H1 (cell line): ENCODE data around the gene RPL36AL. TPM values are rescaled to one million over a fixed set of nuclear protein-coding genes. Genes with fewer than 3 reads are reported as not detected.

Experiments
- CTCF ChIA-PET: fragments of 300-600 bp; sonication (Branson Sonifier 250); formaldehyde crosslinking; loops from one replicate; lab custom pipeline; 2021; ENCODE audit not compliant: partially characterized antibody; lab: Charles Lee
- POLR2A ChIA-PET: fragments of 300-600 bp; sonication (Branson Sonifier 250); formaldehyde crosslinking; loops from one replicate; lab custom pipeline; 2021; ENCODE audit warnings: inconsistent platforms; ENCODE audit not compliant: partially characterized antibody; lab: Charles Lee
- DNase-seq, 2 experiments: peaks; one replicate each; pipeline versions ENCODE4 v3.0.0 to v3.0.0-alpha.2; 2010 to 2022; ENCODE audit warnings: low spot score in 2 of 2, low read depth in 1 of 2, mixed read lengths in 1 of 2
- FAIRE-seq: peaks from 2 replicates; lab custom pipeline; 2011; peaks lifted over from hg19 to GRCh38; lab: Jason Lieb, UNC
- H2AFZ ChIP-seq: 2 replicates; pipeline ENCODE4 v1.8.1; 2012; ENCODE audit warnings: low read length, inconsistent platforms
- H2AK5ac ChIP-seq: 2 replicates; pipeline ENCODE4 v1.6.1; 2013; ENCODE audit warnings: low read depth, low read length
- H2BK120ac ChIP-seq: replicated peaks from 2 replicates; pipeline ENCODE3; 2013; ENCODE audit warnings: low read depth, low read length, inconsistent platforms
- H2BK12ac ChIP-seq: 2 replicates; pipeline ENCODE4 v1.6.1; 2013; ENCODE audit warnings: low read depth, low read length
- H2BK15ac ChIP-seq: 2 replicates; pipeline ENCODE4 v1.6.1; 2013; ENCODE audit warnings: low read length
- H2BK20ac ChIP-seq: 2 replicates; pipeline ENCODE4 v1.6.1; 2013; ENCODE audit warnings: low read length
- H2BK5ac ChIP-seq: 2 replicates; pipeline ENCODE4 v1.6.1; 2013; ENCODE audit warnings: low read depth, low read length
- H3K14ac ChIP-seq: 2 replicates; pipeline ENCODE4 v1.6.1; 2013; ENCODE audit warnings: inconsistent platforms; ENCODE audit not compliant: insufficient read length
- H3K18ac ChIP-seq: 2 replicates; pipeline ENCODE4 v1.6.1; 2013; ENCODE audit warnings: low read length; ENCODE audit errors: extremely low read depth
- H3K23ac ChIP-seq: 2 replicates; pipeline ENCODE4 v1.6.1; 2013; ENCODE audit warnings: inconsistent platforms; ENCODE audit not compliant: insufficient read length
- H3K23me2 ChIP-seq: 2 replicates; pipeline ENCODE4 v1.6.1; 2013; ENCODE audit warnings: low read depth, low read length
- H3K27ac ChIP-seq: 2 replicates; pipeline ENCODE4 v1.6.1; 2011; ENCODE audit warnings: low read depth, low read length, inconsistent platforms
- H3K27me3 ChIP-seq, 4 experiments: replicated peaks in 1 of 4; 1 replicate in 1 of 4; 2 replicates in 3 of 4; pipeline versions ENCODE4 v1.6.1 to v1.8.1; 2011 to 2013; ENCODE audit warnings: low read length in 3 of 4, mild to moderate bottlenecking in 3 of 4, inconsistent platforms in 2 of 4, mixed read lengths in 2 of 4, moderate library complexity in 1 of 4; ENCODE audit not compliant: control insufficient read depth in 3 of 4, insufficient read depth in 3 of 4; ENCODE audit errors: extremely low read depth in 1 of 4
- H3K36me3 ChIP-seq, 4 experiments: 2 replicates each; pipeline versions ENCODE4 v1.6.1 to v1.8.1; 2011 to 2013; ENCODE audit warnings: mild to moderate bottlenecking in 4 of 4, low read length in 3 of 4, moderate library complexity in 2 of 4, control low read depth in 1 of 4, inconsistent platforms in 1 of 4; ENCODE audit not compliant: insufficient read depth in 4 of 4, control insufficient read depth in 2 of 4
- H3K4ac ChIP-seq: replicated peaks from 2 replicates; pipeline ENCODE3; 2013; ENCODE audit warnings: low read length, low read depth, mixed read lengths, inconsistent platforms; ENCODE audit not compliant: insufficient read length
- H3K4me1 ChIP-seq, 4 experiments: replicated peaks in 1 of 4; 1 replicate in 1 of 4; 2 replicates in 3 of 4; pipeline versions ENCODE4 v1.6.1 to v1.8.1; 2011 to 2013; ENCODE audit warnings: low read length in 3 of 4, inconsistent platforms in 2 of 4, mixed read lengths in 1 of 4; ENCODE audit not compliant: insufficient read depth in 4 of 4, control insufficient read depth in 3 of 4
- H3K4me2 ChIP-seq, 2 experiments: 2 replicates each; pipeline versions ENCODE4 v1.6.1 to v1.8.1; 2011 to 2013; ENCODE audit warnings: low read depth in 2 of 2, low read length in 2 of 2, control low read depth in 1 of 2, inconsistent platforms in 1 of 2, mild to moderate bottlenecking in 1 of 2; ENCODE audit not compliant: insufficient read depth in 1 of 2
- H3K4me3 ChIP-seq, 4 experiments: fragments of 200-600, 300-600 bp in 1 of 4; sonication (generic), shearing (Covaris generic), sonication (Bioruptor Twin) in 1 of 4; 2 replicates each; pipeline versions ENCODE4 v1.5.1 to v1.8.1; 2011 to 2016; ENCODE audit warnings: low read length in 4 of 4, low read depth in 3 of 4, control low read depth in 2 of 4, inconsistent platforms in 2 of 4, mild to moderate bottlenecking in 2 of 4, mixed read lengths in 1 of 4, moderate library complexity in 1 of 4; ENCODE audit not compliant: insufficient read depth in 2 of 4; ENCODE audit errors: extremely low read depth in 1 of 4
- H3K56ac ChIP-seq: replicated peaks from 2 replicates; pipeline ENCODE3; 2013; ENCODE audit warnings: low read depth, mild to moderate bottlenecking, mixed read lengths, low read length, inconsistent platforms; ENCODE audit not compliant: insufficient read length
- H3K79me1 ChIP-seq: 2 replicates; pipeline ENCODE4 v1.6.1; 2013; ENCODE audit warnings: low read depth, low read length, control low read depth
- H3K79me2 ChIP-seq, 2 experiments: 2 replicates each; pipeline versions ENCODE4 v1.6.1 to v1.8.1; 2012 to 2013; ENCODE audit warnings: low read length in 2 of 2, mild to moderate bottlenecking in 2 of 2, inconsistent platforms in 1 of 2; ENCODE audit not compliant: insufficient read depth in 2 of 2, control insufficient read depth in 1 of 2
- H3K9ac ChIP-seq, 4 experiments: replicated peaks in 1 of 4; 1 replicate in 1 of 4; 2 replicates in 3 of 4; pipeline versions ENCODE4 v1.6.1 to v1.8.1; 2011 to 2013; ENCODE audit warnings: low read depth in 3 of 4, low read length in 3 of 4, control low read depth in 2 of 4, mild to moderate bottlenecking in 2 of 4, moderate library complexity in 2 of 4, inconsistent platforms in 1 of 4; ENCODE audit errors: extremely low read depth in 1 of 4
- H3K9me3 ChIP-seq, 2 experiments: 2 replicates each; pipeline versions ENCODE4 v1.6.1 to v1.8.1; 2012 to 2013; ENCODE audit warnings: mild to moderate bottlenecking in 2 of 2, moderate library complexity in 2 of 2, control low read depth in 1 of 2, inconsistent platforms in 1 of 2, low read depth in 1 of 2, low read length in 1 of 2, mixed read lengths in 1 of 2; ENCODE audit not compliant: insufficient read depth in 2 of 2
- H4K20me1 ChIP-seq, 2 experiments: replicated peaks in 1 of 2; 2 replicates each; pipeline versions ENCODE3 to v1.8.1; 2011 to 2013; ENCODE audit warnings: inconsistent platforms in 2 of 2, low read length in 2 of 2, mild to moderate bottlenecking in 1 of 2; ENCODE audit not compliant: insufficient read depth in 2 of 2, control insufficient read depth in 1 of 2
- H4K5ac ChIP-seq: 2 replicates; pipeline ENCODE4 v1.6.1; 2013; ENCODE audit warnings: low read length, low read depth, mixed read lengths, inconsistent platforms; ENCODE audit not compliant: insufficient read length
- H4K8ac ChIP-seq: 2 replicates; pipeline ENCODE4 v1.8.0; 2013; ENCODE audit warnings: mild to moderate bottlenecking, moderate library complexity, low read length, inconsistent platforms; ENCODE audit not compliant: insufficient read depth; ENCODE audit errors: extremely low read depth
- H4K91ac ChIP-seq: replicated peaks from 2 replicates; pipeline ENCODE3; 2013; ENCODE audit warnings: low read length, mixed read lengths, inconsistent platforms; ENCODE audit not compliant: insufficient read length
- FOSL1 ChIP-seq: IDR thresholded peaks from 2 replicates; pipeline ENCODE4 v1.6.1; 2011; ENCODE audit warnings: mild to moderate bottlenecking, low read depth, low read length, moderate library complexity; ENCODE audit not compliant: insufficient read depth
- PHF8 ChIP-seq: fragments of 200-600 bp; sonication (generic); conservative IDR thresholded peaks from 2 replicates; pipeline ENCODE4 v1.7.1; 2012; ENCODE audit warnings: low read depth, mild to moderate bottlenecking, inconsistent platforms, low read length, moderate library complexity
- RXRA ChIP-seq: IDR thresholded peaks from 2 replicates; pipeline ENCODE4 v1.6.1; 2011; ENCODE audit warnings: low read depth, mild to moderate bottlenecking, low read length, moderate library complexity; ENCODE audit not compliant: insufficient read depth
- WGBS, 2 experiments: shearing (Covaris generic) in 1 of 2; methylation state at CpG; one replicate each; pipeline versions ENCODE4 v1.1.6 to v1.1.7; 2013 to 2015; ENCODE audit warnings: low lambda C conversion rate in 2 of 2, mixed read lengths in 2 of 2, inconsistent platforms in 1 of 2, low coverage in 1 of 2, missing lambda C conversion rate in 1 of 2; ENCODE audit not compliant: insufficient replicate concordance in 2 of 2, insufficient coverage in 1 of 2, insufficient read length in 1 of 2; ENCODE audit errors: extremely low coverage in 1 of 2, missing lambda C conversion rate in 1 of 2; 5-methylcytosine and 5-hydroxymethylcytosine counted together
- polyA plus RNA-seq, 7 experiments: library from polyadenylated mRNA; depleted of rRNA in 3 of 7; stranded (reverse) in 5 of 7; unstranded in 2 of 7; fragments of >200 nt in 5 of 7; fragments of 200-250 nt in 2 of 7; gene quantifications; 1 replicate in 5 of 7; 2 replicates in 1 of 7; 4 replicates in 1 of 7; pipeline versions ENCODE4 v1.2.1 to v1.2.3, GENCODE V29; 2011 to 2013; ENCODE audit warnings: missing spikeins in 2 of 7, mixed read lengths in 2 of 7
- total RNA-seq: library from RNA; stranded (reverse); fragmentation: NEBNext Ultra II Directional; extraction: Animal tissue kit (Norgen Biotek cat#: 25700); gene quantifications from 2 replicates; pipeline ENCODE4 v1.2.1, GENCODE V29; 2021

RPL36AL gene
- total and polyA plus RNA-seq, 2 of the 8 experiments (the other 6 are each of a cell fraction or from before 2014, with no cell fraction given): 138 to 230 TPM

DNA sequence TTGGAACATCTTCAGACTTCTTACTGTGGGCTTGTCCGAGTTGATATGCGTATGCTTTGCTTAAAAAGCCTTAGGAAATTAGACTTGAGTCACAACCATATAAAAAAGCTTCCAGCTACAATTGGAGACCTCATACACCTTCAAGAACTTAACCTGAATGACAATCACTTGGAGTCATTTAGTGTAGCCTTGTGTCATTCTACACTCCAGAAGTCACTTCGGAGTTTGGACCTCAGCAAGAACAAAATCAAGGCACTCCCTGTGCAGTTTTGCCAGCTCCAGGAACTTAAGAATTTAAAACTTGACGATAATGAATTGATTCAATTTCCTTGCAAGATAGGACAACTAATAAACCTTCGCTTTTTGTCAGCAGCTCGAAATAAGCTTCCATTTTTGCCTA, 12.8 kb downstream of the RPL36AL start:
- Histone ChIP-seq H3K27me3 (no peaks in the 10 kb centered on the region), H3K4me3 (no peak overlapping the region), H2BK120ac (no peak overlapping the region), H4K5ac (no peak overlapping the region)
- TF ChIP-seq RXRA: no peak
- no peak for TF ChIP-seq FOSL1
- no peak for TF ChIP-seq PHF8
- TF ChIP-seq, all 59 proteins: peak for 0
- Histone ChIP-seq H4K91ac (no peak overlapping the region), H3K9me3 (no peaks in the 10 kb centered on the region), H3K4me2 (no peak overlapping the region), H3K36me3 (peaks cover 0 to 28% (median 7%) of the 10 kb centered on the region in 4 experiments; a peak in 4 of 8 replicates), H3K79me2 (no peaks in the 10 kb centered on the region; a peak in 1 of 4 replicates), H3K14ac (no peak overlapping the region), H3K4me1 (no peaks in the 10 kb centered on the region), H3K79me1 (no peaks in the 10 kb centered on the region), H2BK20ac (no peak overlapping the region), H3K18ac (no peak overlapping the region), H2BK5ac (no peak overlapping the region), H3K23ac (no peak overlapping the region), H3K9ac (no peak overlapping the region), H2BK15ac (no peak overlapping the region), H3K4ac (no peak overlapping the region), H3K23me2 (no peaks in the 10 kb centered on the region), H4K8ac (no peak overlapping the region), H3K56ac (no peak overlapping the region), H3K27ac (no peak overlapping the region), H2BK12ac (no peak overlapping the region), H2AFZ (no peak overlapping the region), H4K20me1 (peaks cover 0 to 2% of the 10 kb centered on the region in 2 experiments), H2AK5ac (no peak overlapping the region)
- DNase-seq (no peak), FAIRE-seq (no peak)
- ChIA-PET POLR2A (interaction anchor here (0.6 to 2.5 kb wide), 5 partner anchors 8 to 173 kb away, joined by 3 to 9 read pairs (median 3); partner anchors contain the start of genes LRR1, MGAT2 and RPL36AL), CTCF (no interaction called here)
- WGBS, 2 experiments: 82% methylated on average over 6 of the region's 6 CpGs; no CpG with 5 or more reads in 1 of the 2 experiments
